K562 (cell line): Measurements from ENCODE around the gene DNAJC6. TPM values are rescaled to one million over a fixed set of nuclear protein-coding genes. Genes with fewer than 3 reads are reported as not detected.

Source experiments
- ELF2 ChIP-seq: fragments of 250-450 bp; sonication (Bioruptor Pico); IDR thresholded peaks from 2 replicates; pipeline ENCODE4 v1.5.0; 2021; ENCODE audit warnings: mild to moderate bottlenecking
- EWSR1 ChIP-seq: fragments of 450-650 bp; IDR thresholded peaks from 2 replicates; pipeline ENCODE4 v1.6.1; 2018; ENCODE audit warnings: borderline replicate concordance, mild to moderate bottlenecking, low read depth, moderate library complexity; ENCODE audit not compliant: partially characterized antibody
- FUS ChIP-seq: fragments of 200-400 bp; formaldehyde crosslinking; optimal IDR thresholded peaks from 2 replicates; pipeline ENCODE3; 2017; ENCODE audit warnings: low read depth, low read length
- GABPB1 ChIP-seq: sonication (generic); formaldehyde crosslinking; IDR thresholded peaks from 2 replicates; pipeline ENCODE4 v1.8.0; 2022; ENCODE audit warnings: mild to moderate bottlenecking, missing genetic modification reagents
- ILK ChIP-seq: fragments of 450-650 bp; IDR thresholded peaks from 2 replicates; pipeline ENCODE4 v1.6.1; 2016; ENCODE audit warnings: missing genetic modification characterization, low read depth, mild to moderate bottlenecking, missing compliant biosample characterization, moderate library complexity, borderline replicate concordance
- MAFK ChIP-seq: IDR thresholded peaks from 2 replicates; pipeline ENCODE4 v1.6.1; 2011; ENCODE audit warnings: low read length, improper control_type of control experiment
- NFE2 ChIP-seq: IDR thresholded peaks from 2 replicates; pipeline ENCODE4 v1.6.1; 2014; ENCODE audit warnings: antibody characterized with exemption, low read depth
- NR1H2 ChIP-seq: sonication (generic); formaldehyde crosslinking; IDR thresholded peaks from 2 replicates; pipeline ENCODE4 v1.4.0; 2020; ENCODE audit warnings: mild to moderate bottlenecking, missing genetic modification reagents
- OTX1 ChIP-seq: fragments of 450-650 bp; formaldehyde crosslinking; IDR thresholded peaks from 2 replicates; pipeline ENCODE4 v1.4.0; 2022; ENCODE audit warnings: mild to moderate bottlenecking
- PCBP1 ChIP-seq: fragments of 200-400 bp; formaldehyde crosslinking; IDR thresholded peaks from 2 replicates; pipeline ENCODE4 v1.6.1; 2018; ENCODE audit warnings: mild to moderate bottlenecking, low read depth, low read length; ENCODE audit not compliant: poor library complexity, severe bottlenecking
- RBM17 ChIP-seq: fragments of 200-400 bp; formaldehyde crosslinking; IDR thresholded peaks from 2 replicates; pipeline ENCODE4 v1.6.1; 2017; ENCODE audit warnings: low read depth, mild to moderate bottlenecking, low read length, borderline replicate concordance
- SIRT6 ChIP-seq: IDR thresholded peaks from one replicate; pipeline ENCODE4 v1.6.1; 2012; ENCODE audit warnings: low read depth, mild to moderate bottlenecking, control low read depth, inconsistent platforms, low read length, moderate library complexity
- TSHZ1 ChIP-seq: fragments of 250-450 bp; sonication (Bioruptor Pico); IDR thresholded peaks from 2 replicates; pipeline ENCODE4 v1.4.0; 2020; ENCODE audit warnings: mild to moderate bottlenecking, moderate library complexity
- U2AF1 ChIP-seq: fragments of 200-400 bp; formaldehyde crosslinking; optimal IDR thresholded peaks from 2 replicates; pipeline ENCODE3; 2017; ENCODE audit warnings: mild to moderate bottlenecking, low read depth, low read length, moderate library complexity
- ZFP1 ChIP-seq: fragments of 450-650 bp; formaldehyde crosslinking; IDR thresholded peaks from 2 replicates; pipeline ENCODE4 v1.4.0; 2020; ENCODE audit warnings: mild to moderate bottlenecking, mixed read lengths
- ZKSCAN8 ChIP-seq: fragments of 200-800 bp; sonication (Bioruptor generic); IDR thresholded peaks from 2 replicates; pipeline ENCODE4 v1.6.1; 2016; ENCODE audit warnings: missing genetic modification characterization, missing compliant biosample characterization
- polyA plus RNA-seq, 8 experiments: library from polyadenylated mRNA; depleted of rRNA in 4 of 8; stranded (reverse) in 5 of 8; unstranded in 3 of 8; fragments of >200 nt; fragmentation: Nextera tagmentation in 2 of 8; fragmentation: Illumina TruSeq in 1 of 8; extraction: Ambion mirVana in 2 of 8; extraction: Trizol in 1 of 8; gene quantifications; 2 replicates each; pipeline versions ENCODE4 v1.2.1 to v1.2.3, GENCODE V29; 2011 to 2014; ENCODE audit warnings: inconsistent platforms in 1 of 8, missing spikeins in 1 of 8
- total RNA-seq, 7 experiments: library from RNA; depleted of rRNA in 6 of 7; stranded (reverse); fragments of >200 nt in 6 of 7; fragmentation: Illumina TruSeq in 2 of 7; extraction: Trizol in 2 of 7; gene quantifications; 2 replicates each; pipeline versions ENCODE4 v1.2.1 to v1.2.3, GENCODE V29; 2011 to 2021; ENCODE audit warnings: low replicate concordance in 1 of 7
- TF ChIP-seq, protein P1 (sequence below): fragments of 250-450 bp; sonication (Bioruptor Pico); IDR thresholded peaks from 2 replicates; pipeline ENCODE4 v1.8.0; 2022; ENCODE audit warnings: moderate library complexity, mild to moderate bottlenecking, inconsistent platforms
- TF ChIP-seq, protein P2 (sequence below): sonication (generic); formaldehyde crosslinking; IDR thresholded peaks from 2 replicates; pipeline ENCODE4 v1.9.0; 2022; ENCODE audit warnings: mild to moderate bottlenecking, missing genetic modification reagents

DNAJC6 gene
- total and polyA plus RNA-seq, 9 of the 15 experiments (the other 6 are each of a cell fraction or from before 2014, with no cell fraction given) = 6.7 to 78.7 (median 28.0) TPM

DNA sequence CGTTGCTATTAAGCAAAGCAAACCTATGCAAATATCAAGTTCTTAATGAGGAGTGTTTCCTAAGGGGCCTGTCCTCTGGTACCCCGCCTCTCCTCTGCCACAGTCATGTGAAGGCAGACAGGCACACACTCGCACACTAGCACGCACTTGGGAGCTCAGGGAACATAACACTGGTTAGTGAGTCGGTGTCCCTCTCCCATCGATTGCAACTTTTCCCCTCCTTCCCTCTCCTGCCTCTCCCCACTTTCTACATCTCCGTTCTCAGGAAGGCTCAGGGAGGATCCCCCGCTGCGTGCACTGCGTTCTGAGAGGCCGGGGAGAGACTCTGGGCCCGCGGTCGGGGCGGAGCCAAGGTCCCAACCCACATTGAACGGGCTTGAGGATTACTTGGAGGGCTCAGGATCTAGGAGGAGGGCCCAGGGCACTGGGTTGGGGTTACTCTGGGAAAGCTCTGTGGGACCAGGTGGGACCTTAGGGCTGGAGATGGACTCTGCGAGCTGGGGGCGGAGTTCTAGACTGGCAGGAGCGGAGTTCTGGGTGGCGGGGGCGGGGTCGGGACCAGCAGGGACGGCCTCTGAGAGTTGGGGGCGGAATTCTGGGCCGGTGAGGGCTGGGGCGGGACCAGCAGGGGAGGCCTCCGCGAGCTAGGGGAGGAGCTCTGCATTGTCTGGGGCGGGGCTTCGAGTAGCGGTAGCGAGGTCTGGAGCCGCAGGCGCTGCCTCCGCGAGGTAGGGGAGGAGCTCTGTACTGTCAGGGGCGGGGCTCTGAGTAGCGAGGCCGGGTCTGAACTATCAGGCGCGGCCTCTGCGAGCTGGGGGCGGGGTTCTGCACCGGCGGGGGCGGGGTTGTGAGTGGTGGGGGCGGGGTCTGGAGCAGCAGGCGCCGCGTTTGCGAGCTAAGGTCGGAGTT, 110.6 kb downstream of the DNAJC6 start (continued):
- TF ChIP-seq TSHZ1 (CRISPR knock-in tag) (no peak), ELF2 (CRISPR knock-in tag) (no peak), RBM17 (no peak), ILK (tag) (no peak), ZKSCAN8 (no peak), GABPB1 (CRISPR knock-in tag) (no peak), MAFK (no peak), U2AF1 (no peak), ZFP1 (CRISPR knock-in tag) (no peak), SIRT6 (no peak), OTX1 (no peak), NR1H2 (CRISPR knock-in tag) (no peak), PCBP1 (no peak), NFE2 (no peak), FUS (no peak), EWSR1 (no peak)
- TF ChIP-seq, protein P1, sequence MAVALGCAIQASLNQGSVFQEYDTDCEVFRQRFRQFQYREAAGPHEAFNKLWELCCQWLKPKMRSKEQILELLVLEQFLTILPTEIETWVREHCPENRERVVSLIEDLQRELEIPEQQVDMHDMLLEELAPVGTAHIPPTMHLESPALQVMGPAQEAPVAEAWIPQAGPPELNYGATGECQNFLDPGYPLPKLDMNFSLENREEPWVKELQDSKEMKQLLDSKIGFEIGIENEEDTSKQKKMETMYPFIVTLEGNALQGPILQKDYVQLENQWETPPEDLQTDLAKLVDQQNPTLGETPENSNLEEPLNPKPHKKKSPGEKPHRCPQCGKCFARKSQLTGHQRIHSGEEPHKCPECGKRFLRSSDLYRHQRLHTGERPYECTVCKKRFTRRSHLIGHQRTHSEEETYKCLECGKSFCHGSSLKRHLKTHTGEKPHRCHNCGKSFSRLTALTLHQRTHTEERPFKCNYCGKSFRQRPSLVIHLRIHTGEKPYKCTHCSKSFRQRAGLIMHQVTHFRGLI (CRISPR knock-in tag) = no peak
- TF ChIP-seq, protein P2, sequence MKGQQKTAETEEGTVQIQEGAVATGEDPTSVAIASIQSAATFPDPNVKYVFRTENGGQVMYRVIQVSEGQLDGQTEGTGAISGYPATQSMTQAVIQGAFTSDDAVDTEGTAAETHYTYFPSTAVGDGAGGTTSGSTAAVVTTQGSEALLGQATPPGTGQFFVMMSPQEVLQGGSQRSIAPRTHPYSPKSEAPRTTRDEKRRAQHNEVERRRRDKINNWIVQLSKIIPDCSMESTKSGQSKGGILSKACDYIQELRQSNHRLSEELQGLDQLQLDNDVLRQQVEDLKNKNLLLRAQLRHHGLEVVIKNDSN (CRISPR knock-in tag) = peak; percentile 57; the same call in 1 of the 2 replicates
